Measurements from ENCODE around the gene CCDC88A. TPM values are rescaled to one million over a fixed set of nuclear protein-coding genes. Genes with fewer than 3 reads are reported as not detected.
A peak's percentile ranks its signal among the peaks of the same experiment; 100 is the strongest.
"Not testable (repeated sequence)": the region's sequence is repeated elsewhere in the genome, so short reads cannot be mapped to it uniquely, and the experiment has no call there.

The CCDC88A gene
- total RNA-seq, 3 donors from 2014 or later = 36.1 to 74.6 (median 50.1) TPM

DNA sequence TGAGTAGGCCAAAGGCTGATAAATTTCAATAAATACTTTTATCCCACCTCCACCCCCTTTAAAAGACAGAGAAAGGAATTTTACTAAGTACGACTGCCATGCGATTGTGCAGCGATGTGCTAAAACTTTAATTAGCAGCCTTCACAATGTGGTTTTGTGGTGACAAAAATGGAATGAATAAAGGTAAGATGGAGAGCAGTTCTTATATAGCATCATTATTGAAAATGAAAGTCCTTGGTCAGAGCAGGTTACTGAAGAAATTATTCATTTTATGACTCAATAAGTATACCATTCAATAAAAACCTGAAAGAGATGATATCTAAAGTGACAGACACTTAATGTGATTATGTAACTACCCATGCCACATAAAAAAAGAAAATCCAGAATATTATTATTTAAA lies 117.4 kb downstream of the CCDC88A start:
- DNase-seq (ENCODE audit: low spot score in 2 of 2) = no peak
- H3K4me3 ChIP-seq = no peak overlapping the region

DNA sequence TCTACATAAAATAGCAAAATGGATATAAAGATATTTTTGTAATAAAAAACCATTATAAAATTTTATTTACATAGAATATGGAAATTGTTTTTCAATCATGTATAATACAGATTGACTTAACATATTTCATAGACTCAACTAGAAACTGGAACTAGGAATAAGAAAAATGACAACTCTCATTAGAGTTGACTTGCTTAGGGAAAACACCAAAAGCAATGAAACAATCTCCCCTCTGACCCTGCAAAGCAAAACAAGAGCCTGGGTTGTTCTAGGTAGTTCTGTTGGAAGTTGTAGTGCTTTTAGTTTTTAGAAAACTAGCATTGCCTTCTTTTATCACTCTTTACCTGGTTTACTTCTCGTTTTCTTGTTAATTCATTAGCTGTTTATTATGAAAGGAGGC lies 118.4 kb downstream of the CCDC88A start:
- H3K27me3 ChIP-seq = no peaks in the 10 kb centered on the region
- H3K4me1 ChIP-seq = no peaks in the 10 kb centered on the region
- no peaks in the 10 kb centered on the region for H3K36me3 ChIP-seq
- TF ChIP-seq POLR2AphosphoS5 (IDR thresholded peaks at IDR 0.05) = no peak
- TF ChIP-seq CTCF (IDR thresholded peaks at IDR 0.05) = no peak
- TF ChIP-seq POLR2A (IDR thresholded peaks at IDR 0.05) = no peak
- no peak for DNase-seq (ENCODE audit: low spot score in 2 of 2)
- H3K27ac ChIP-seq = no peak overlapping the region
- intact Hi-C loops (cut with DNase I; ENCODE audit: low total_unique reads) = no loop called here
- no peak overlapping the region for H3K4me3 ChIP-seq
- no peaks in the 10 kb centered on the region for H3K9me3 ChIP-seq

More for the DNA sequence above, 117.4 kb downstream of the CCDC88A start:
- H3K4me1 ChIP-seq = no peaks in the 10 kb centered on the region
- TF ChIP-seq POLR2A (IDR thresholded peaks at IDR 0.05) = no peak
- no peak for TF ChIP-seq CTCF (IDR thresholded peaks at IDR 0.05)
- no peak for TF ChIP-seq POLR2AphosphoS5 (IDR thresholded peaks at IDR 0.05)
- no peak overlapping the region for H3K27ac ChIP-seq
- no peaks in the 10 kb centered on the region for H3K27me3 ChIP-seq
- intact Hi-C loops (cut with DNase I; ENCODE audit: low total_unique reads) = no loop called here
- H3K9me3 ChIP-seq = no peaks in the 10 kb centered on the region
- H3K36me3 ChIP-seq = no peaks in the 10 kb centered on the region

GRCh38 chr2:55296393-55296792 lies 123.3 kb downstream of the CCDC88A start:
- Histone ChIP-seq H3K9me3 (no peaks in the 10 kb centered on the region), H3K36me3 (no peaks in the 10 kb centered on the region), H3K27me3 (no peaks in the 10 kb centered on the region), H3K27ac (no peak overlapping the region), H3K4me1 (no peaks in the 10 kb centered on the region), H3K4me3 (no peak overlapping the region)
- TF ChIP-seq CTCF (IDR thresholded peaks at IDR 0.05) = no peak
- no peak for TF ChIP-seq POLR2AphosphoS5 (IDR thresholded peaks at IDR 0.05)
- no peak for TF ChIP-seq POLR2A (IDR thresholded peaks at IDR 0.05)
- no peak for DNase-seq (ENCODE audit: low spot score in 2 of 2)
- intact Hi-C loops (cut with DNase I; ENCODE audit: low total_unique reads) = no loop called here

DNA sequence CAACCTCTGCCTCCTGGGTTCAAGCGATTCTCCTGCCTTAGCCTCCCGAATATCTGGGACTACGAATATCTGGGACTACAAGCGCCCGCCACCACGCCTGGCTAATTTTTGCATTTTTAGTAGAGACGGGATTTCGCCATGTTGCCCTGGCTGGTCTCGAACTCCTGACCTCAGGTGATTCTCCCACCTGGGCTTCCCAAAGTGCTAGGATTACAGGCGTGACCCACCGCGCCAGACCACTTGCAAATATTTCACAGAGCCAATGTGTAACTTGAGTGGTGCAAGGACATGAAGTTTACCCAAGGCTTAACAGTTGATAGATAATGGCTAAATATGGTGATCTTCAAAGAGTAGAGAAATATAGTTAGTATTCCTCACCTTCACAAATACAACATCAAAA lies 136.6 kb downstream of the CCDC88A start:
- no peak overlapping the region for H3K27ac ChIP-seq
- H3K27me3 ChIP-seq = no peaks in the 10 kb centered on the region
- intact Hi-C loops (cut with DNase I; ENCODE audit: low total_unique reads) = no loop called here
- DNase-seq (ENCODE audit: low spot score in 2 of 2) = no peak
- peak overlapping the region in 2 of 3 donors; percentile 70 to 75 for H3K4me3 ChIP-seq
- no peaks in the 10 kb centered on the region for H3K4me1 ChIP-seq
- no peaks in the 10 kb centered on the region for H3K36me3 ChIP-seq
- no peak for TF ChIP-seq CTCF (IDR thresholded peaks at IDR 0.05)
- TF ChIP-seq POLR2A (IDR thresholded peaks at IDR 0.05) = no peak
- no peak for TF ChIP-seq POLR2AphosphoS5 (IDR thresholded peaks at IDR 0.05)
- no peaks in the 10 kb centered on the region for H3K9me3 ChIP-seq

- H3K4me3 ChIP-seq = peak overlapping the region; percentile 70 to 79 (median 75)
- no peaks in the 10 kb centered on the region for H3K36me3 ChIP-seq
- peak; percentile 43 to 67 for DNase-seq (ENCODE audit: low spot score in 2 of 2)
- intact Hi-C loops (cut with DNase I; ENCODE audit: low total_unique reads) = no loop called here
- no peaks in the 10 kb centered on the region for H3K9me3 ChIP-seq
- TF ChIP-seq POLR2AphosphoS5 (IDR thresholded peaks at IDR 0.05) (peak; percentile 51 to 71 (median 53)), CTCF (IDR thresholded peaks at IDR 0.05) (no peak)
- H3K27me3 ChIP-seq = no peaks in the 10 kb centered on the region
- H3K27ac ChIP-seq = peak overlapping the region; percentile 69 to 90
- H3K4me1 ChIP-seq = no peaks in the 10 kb centered on the region
Measured at GRCh38 chr2:55282110-55282917, 137.3 kb downstream of the CCDC88A start.

DNA sequence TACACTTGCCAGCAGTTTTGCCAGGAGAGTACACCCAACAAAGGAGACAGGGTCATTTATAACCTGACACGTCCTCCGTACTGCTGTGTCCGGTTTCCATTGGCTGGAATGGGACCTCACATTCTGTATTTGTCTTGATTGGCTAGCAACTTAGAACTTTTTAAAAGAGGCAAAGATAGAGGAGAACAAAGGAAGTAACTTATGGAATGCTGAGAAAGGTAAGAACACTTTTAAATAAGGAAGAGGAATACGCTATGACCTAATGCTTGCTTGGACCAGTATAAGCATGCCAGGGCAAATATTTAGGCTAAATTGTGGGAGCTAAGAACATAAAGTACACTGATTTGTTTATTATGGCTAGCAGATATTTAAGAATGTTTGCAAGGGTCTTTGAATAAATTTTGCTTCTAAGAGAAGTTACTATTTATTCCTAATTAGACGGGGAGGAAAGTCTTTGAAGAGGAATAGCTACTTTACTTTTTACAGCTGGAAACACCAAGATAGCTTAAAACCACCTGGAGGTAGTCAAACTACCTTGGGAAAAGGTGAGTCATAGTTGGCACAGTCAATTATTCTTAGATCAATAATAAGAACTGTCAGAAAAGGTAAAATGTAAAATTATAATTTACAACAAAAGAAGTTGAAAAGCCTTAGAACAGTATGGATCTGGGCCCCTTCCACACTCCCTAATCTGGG lies 138.7 kb downstream of the CCDC88A start:
- H3K27ac ChIP-seq; H3K4me1 ChIP-seq; H3K27me3 ChIP-seq; intact Hi-C loops (cut with DNase I; ENCODE audit: low total_unique reads); DNase-seq (ENCODE audit: low spot score in 2 of 2); H3K9me3 ChIP-seq; H3K4me3 ChIP-seq; H3K36me3 ChIP-seq: not testable (repeated sequence)

DNA sequence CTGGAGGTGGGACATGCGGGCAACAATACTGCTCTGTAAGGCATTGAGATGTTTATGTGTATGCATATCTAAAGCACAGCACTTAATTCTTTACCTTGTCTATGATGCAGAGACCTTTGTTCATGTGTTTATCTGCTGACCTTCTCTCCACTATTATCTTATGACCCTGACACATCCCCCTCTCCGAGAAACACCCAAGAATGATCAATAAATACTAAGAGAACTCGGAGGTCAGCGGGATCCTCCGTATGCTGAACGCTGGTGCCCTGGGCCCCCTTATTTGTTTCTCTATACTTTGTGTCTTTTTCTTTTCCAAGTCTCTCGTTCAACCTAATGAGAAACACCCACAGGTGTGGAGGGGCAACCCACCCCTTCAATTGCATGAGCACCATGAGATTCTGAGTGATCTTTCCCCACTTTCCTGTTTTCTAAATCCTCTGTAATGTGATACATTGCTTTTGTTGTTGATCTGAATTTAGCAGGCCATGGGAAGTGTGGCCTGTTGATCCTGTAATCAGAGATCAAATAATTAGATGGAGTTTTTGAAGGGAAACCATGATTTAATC lies 139.7 kb downstream of the CCDC88A start:
- DNase-seq (ENCODE audit: low spot score in 2 of 2); intact Hi-C loops (cut with DNase I; ENCODE audit: low total_unique reads); H3K9me3 ChIP-seq; H3K27me3 ChIP-seq; H3K36me3 ChIP-seq; H3K4me3 ChIP-seq; H3K27ac ChIP-seq; H3K4me1 ChIP-seq: not testable (repeated sequence)

Data from breast epithelium (tissue), 4 donors.